ENCODE measurements around the gene RBM47. TPM values are rescaled to one million over a fixed set of nuclear protein-coding genes. Genes with fewer than 3 reads are reported as not detected.
"Not testable (repeated sequence)": the region's sequence is repeated elsewhere in the genome, so short reads cannot be mapped to it uniquely, and the experiment has no call there.

The RBM47 gene
- total RNA-seq, 1 experiment from 2014 or later = 54.3 TPM

DNA sequence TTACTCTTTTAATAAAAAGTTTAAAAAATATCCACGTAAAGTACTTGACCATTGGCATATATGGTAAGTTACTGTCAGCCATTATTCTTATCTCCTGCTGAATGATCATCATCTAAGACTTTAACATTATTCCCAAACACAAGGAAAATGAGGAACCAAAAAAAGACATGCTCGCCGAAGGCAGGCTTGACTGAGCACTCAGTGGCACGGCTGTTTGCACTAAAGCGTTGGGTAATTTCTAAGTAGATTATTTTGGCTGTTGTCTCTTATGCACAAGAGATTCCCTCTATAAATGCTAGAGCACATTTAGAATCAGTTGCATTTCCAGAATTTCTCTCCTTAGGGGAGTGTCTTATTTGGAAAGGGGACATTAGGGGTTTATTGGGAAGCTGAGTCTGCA, 211.7 kb downstream of the RBM47 start:
- in situ Hi-C loops (cut with HindIII; ENCODE audit: low pct_unique_long_range_greater_than_20kb, low sequenced_read_pairs) = no loop called here

DNA sequence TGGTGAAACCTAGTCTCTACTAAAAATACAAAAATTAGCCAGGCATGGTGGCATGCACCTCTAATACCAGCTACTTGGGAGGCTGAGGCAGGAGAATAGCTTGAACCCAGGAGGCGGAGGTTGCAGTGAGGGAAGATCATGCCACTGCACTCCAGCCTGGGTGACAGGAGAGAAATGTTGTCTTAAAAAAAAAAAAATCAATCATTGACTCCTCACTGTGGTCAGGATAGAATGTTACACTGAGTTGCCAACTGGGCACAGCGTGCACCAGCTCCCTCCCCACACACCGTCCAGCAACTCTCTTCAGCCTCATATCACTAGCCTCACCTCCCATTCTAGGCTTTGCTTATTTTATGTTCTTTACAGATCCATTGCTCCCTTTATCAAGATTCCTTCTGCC, 215.0 kb downstream of the RBM47 start:
- no peak for DNase-seq (ENCODE audit: low read depth)
- in situ Hi-C loops (cut with HindIII; ENCODE audit: low pct_unique_long_range_greater_than_20kb, low sequenced_read_pairs) = no loop called here

More for the DNA sequence above, 211.7 kb downstream of the RBM47 start:
- DNase-seq (ENCODE audit: low read depth) = no peak

DNA sequence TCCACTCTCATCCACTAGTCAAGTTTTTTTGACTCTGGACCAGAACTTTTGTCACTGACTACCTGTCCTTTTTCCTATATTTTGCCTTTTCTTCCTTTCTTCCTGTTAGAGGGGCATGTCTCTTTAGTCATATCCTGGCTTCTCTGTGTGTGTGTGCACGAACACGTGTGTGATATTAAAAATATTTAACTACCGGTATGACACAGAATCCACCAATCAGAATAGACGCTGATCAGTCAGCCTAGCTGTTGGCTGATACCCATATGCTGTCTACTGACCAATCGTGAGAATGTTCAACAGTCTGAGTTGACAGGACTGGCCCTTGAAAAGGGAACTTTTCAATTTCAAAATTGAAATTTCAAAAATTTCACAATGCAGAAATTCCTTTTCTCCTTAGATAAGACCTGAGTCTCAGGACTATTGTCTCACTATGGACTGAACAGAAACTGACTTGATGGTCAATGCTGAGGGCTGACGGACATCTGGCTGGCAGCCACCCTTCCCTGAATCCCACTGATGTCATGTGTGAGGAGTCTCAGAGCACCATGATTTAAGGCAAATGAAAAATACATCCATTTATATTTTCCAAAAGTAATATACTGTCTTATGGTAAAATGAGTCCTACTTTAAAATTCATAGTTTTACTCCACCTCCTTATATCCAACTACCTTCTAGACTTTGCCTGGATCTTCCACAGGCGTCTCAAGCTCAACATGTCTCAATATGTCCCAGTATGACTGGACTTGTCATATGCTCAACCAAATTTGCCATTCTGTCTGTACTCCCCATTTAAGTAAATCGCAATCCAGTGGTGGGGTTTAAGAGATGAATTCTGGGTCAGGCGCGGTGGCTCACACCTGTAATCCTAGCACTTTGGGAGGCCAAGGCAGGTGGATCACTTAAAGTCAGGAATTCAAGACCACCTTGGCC, 216.5 kb downstream of the RBM47 start:
- in situ Hi-C loops (cut with HindIII; ENCODE audit: low pct_unique_long_range_greater_than_20kb, low sequenced_read_pairs) = no loop called here
- no peak for DNase-seq (ENCODE audit: low read depth)

DNA sequence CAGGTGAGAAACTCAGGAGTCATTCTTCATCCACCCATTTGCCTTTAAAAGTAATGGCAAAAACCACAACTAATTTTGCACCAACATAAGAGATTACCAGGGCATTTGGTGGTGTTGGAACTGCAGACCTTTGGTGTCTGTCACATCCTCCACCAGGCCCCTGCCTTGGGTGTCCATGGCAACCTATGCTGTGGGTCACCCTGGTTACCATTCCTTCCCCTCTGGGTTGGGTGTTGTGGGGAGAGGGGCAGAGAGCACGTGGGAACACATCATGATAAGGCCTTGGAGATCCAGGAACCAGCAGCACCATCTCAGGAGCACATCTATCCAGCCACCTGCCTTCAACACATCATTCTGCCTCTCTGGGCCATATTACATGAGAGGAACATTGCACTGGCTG, 217.3 kb downstream of the RBM47 start:
- in situ Hi-C loops (cut with HindIII; ENCODE audit: low pct_unique_long_range_greater_than_20kb, low sequenced_read_pairs) = no loop called here
- no peak for DNase-seq (ENCODE audit: low read depth)

DNA sequence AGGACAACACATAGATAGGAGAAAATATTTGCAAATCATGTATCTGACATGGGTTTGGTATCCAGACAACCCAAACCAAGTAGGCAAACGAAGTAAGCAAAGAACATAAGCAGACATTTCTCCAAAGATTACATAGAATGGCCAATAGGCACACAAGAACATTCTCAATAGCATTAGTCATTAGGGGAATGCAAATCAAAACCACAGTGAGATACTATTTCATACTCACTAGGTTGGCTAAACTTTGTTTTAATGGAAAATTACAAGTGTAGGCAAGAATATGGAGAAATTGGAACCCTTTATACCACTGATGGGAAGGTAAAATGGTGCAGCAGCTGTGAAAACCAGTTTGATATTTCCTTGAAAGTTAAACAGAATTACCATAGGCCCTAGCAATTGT, 219.8 kb downstream of the RBM47 start:
- in situ Hi-C loops (cut with HindIII; ENCODE audit: low pct_unique_long_range_greater_than_20kb, low sequenced_read_pairs) = no loop called here
- DNase-seq (ENCODE audit: low read depth) = no peak

DNA sequence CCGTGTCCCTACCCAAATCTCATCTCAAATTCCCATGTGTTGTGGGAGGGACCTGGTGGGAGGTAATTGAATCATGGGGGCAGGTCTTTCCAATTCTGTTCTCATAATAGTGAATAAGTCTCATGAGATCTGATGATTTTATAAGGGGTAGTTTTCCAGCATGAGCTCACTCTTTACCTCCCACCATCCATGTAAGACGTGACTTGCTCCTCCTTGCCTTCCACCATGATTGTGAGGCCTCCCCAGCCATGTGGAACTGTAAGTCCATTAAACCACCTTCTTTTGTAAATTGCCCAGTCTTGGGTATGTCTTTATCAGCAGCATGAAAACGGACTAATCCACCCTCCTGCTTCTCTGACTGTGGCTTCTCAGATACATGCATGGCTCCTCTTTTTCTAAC, 222.2 kb downstream of the RBM47 start:
- in situ Hi-C loops (cut with HindIII; ENCODE audit: low pct_unique_long_range_greater_than_20kb, low sequenced_read_pairs); DNase-seq (ENCODE audit: low read depth): not testable (repeated sequence)

DNA sequence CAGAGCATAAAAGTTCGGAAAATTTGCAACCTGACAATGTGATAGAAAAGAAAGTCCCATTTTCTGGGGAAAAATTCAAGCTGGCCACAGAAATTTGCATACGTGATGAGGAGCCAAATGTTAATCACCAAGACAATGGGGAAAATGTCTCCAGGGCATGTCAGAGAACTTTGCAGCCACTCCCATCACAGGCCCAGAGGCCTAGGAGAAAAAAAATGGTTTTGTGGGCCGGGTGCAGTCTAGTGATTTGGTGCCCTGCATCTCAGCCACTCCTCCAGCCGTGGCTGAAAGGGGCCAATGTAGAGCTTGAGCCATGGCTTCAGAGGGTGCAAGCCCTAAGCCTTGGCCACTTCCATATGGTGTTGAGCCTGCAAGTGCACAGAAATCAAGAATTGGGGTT, 223.3 kb downstream of the RBM47 start:
- DNase-seq (ENCODE audit: low read depth) = no peak
- in situ Hi-C loops (cut with HindIII; ENCODE audit: low pct_unique_long_range_greater_than_20kb, low sequenced_read_pairs) = no loop called here

DNA sequence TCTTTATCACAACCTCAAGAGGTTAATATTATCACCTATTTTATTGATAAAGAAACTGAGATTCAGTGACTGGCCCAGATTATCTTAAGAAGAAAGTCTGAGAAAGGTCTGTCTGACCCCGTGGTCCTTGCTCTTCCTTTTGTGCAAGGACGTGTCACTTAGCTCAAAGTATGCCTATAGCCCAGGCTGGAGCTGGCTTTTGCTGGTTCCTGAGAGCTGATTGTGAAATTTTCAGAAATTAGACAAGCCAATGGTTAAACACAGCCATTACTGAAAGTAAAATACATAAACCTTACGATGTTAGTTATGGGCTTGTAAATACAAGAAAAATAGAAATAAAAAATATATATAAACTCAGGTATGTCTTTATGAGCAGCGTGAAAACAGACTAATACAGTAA, 224.5 kb downstream of the RBM47 start:
- DNase-seq (ENCODE audit: low read depth) = no peak
- in situ Hi-C loops (cut with HindIII; ENCODE audit: low pct_unique_long_range_greater_than_20kb, low sequenced_read_pairs) = no loop called here

DNA sequence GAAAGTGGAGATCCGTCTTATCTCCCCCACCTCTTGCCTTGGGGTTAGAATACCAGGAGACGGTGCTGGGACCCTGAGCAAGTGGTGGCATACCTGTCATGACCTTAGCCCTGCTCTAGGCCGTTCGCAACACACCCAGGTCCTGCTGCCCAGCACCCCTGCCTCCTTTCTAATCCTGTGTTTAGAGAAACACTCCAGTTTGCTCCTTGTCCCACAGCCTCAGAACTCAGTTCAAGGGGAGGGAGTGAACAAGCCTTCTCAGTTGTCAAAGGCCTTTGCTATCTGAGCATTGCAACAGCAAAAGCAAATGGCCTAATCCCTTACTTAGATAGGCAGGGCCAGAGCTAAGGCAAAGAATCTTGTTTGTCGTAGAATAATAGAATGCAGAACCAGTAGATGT, 226.6 kb downstream of the RBM47 start:
- no peak for DNase-seq (ENCODE audit: low read depth)
- in situ Hi-C loops (cut with HindIII; ENCODE audit: low pct_unique_long_range_greater_than_20kb, low sequenced_read_pairs) = no loop called here

DNA sequence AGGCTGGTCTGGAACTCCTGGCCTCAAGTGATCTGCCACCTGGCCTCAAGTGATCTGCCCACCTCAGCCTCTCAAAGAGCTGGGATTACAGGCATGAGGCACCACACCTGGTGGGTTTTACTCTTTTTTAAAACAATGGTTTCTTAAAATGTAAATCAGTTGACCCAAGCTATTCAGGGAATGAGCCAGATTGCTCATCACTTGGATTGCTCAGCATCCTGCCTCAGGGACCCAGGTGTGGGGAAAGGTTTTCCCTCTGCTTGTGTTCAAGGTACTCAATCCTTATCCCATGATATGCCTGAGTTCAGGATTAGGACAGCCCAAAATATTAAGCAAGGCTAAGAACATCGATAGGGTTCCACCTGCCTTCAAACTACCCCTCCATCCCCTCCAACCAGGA, 227.1 kb downstream of the RBM47 start:
- DNase-seq (ENCODE audit: low read depth) = no peak
- in situ Hi-C loops (cut with HindIII; ENCODE audit: low pct_unique_long_range_greater_than_20kb, low sequenced_read_pairs) = no loop called here

DNA sequence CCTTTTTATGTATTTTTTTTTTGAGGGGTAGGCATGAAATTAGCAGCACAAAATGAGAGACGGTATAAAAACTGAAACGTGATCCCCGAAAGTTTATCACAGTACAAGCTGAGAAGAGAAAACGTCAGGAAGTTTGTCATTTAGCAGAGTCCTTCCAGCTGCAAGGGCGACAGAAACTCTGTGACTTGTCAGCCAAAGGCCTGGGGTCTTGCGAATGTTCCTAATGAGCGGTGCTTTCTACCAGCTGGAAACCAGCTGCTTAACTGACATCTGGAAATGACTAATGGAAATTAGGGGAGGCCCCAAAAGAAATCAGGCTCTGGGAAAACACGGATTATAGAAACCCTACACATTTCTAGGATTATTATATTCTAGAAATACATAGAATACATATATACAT, 228.0 kb downstream of the RBM47 start:
- in situ Hi-C loops (cut with HindIII; ENCODE audit: low pct_unique_long_range_greater_than_20kb, low sequenced_read_pairs) = no loop called here

DNA sequence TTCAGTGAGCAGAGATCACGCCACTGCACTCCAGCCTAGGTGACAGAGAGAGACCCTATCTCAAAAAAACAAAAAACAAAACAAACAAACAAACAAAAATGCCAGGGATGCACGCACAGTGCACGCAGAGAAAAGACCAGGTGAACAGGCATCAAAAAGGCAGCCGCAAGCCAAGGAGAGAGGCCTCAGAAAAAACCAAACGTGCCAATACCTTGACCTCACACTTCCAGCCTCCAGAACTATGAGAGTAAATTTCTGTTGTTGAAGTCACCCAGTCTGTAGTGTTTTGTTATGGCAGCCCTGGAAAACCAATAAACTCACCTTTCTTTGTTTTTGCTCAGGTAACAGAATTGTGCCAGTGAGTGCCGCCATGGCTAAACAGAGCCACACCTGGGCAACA, 228.6 kb downstream of the RBM47 start:
- DNase-seq (ENCODE audit: low read depth) = no peak
- in situ Hi-C loops (cut with HindIII; ENCODE audit: low pct_unique_long_range_greater_than_20kb, low sequenced_read_pairs) = no loop called here

More for the DNA sequence above, 228.0 kb downstream of the RBM47 start:
- no peak for DNase-seq (ENCODE audit: low read depth)

DNA sequence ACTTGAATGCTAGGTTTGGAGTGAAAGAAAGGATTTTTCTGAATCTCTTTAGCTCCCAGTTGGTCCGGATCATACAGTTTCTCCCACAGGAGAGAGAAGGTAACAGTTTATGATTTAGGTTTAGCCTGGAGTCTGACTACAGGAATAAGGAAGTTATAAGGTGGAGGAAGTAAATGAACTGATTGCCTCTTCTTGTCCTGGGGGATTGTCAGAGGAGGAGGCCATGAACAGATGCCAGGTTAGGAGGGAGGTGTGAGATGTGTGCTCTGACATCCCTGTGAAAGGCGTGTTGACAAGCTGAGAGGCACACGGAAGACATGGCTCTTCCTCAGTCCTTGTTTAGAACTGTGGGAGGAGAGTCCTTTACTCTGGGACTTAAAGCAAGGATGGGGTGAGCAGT, 230.1 kb downstream of the RBM47 start:
- in situ Hi-C loops (cut with HindIII; ENCODE audit: low pct_unique_long_range_greater_than_20kb, low sequenced_read_pairs) = no loop called here
- DNase-seq (ENCODE audit: low read depth) = no peak

DNA sequence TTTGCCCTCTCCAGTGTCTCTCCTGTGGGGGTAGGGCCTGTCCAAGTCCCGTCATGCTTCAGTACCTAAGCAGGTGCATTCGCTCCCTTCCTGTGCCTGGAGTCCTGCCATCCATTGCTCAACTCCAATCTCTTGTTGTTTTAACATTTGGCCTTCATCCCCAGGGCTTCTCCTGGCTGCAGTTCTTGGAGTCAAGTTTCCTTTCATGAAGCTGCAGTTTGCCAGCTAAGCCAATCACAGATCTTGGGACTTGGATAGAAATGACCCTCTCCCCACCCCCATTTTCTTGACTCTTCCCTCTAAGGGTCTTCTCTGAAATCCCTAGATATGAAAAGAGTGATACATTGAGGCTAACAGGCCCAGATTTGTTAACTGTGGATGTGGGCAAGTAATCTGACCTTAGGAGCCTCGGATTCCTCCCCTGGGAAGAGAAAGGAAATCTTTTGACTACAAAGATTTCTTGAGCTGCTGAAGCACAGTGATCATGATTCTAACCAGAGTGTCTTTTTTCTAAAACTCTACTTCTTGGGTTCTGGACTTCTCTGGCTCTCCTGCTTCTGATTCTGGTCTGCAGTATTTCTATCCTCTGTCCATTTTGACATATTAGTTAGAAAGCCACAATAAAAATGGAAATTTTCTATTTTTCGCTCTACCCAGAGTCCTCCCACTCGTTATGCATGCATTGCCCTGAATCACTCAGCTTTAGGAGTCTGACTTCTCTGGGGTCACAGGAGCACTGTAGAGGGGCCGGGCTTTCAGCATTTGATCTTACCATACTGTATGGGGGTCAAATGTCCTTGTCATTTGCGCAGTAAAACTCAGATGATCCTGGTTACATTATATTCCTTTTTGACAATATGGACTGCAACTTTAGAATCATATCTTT, 233.5 kb downstream of the RBM47 start:
- peak; percentile 85 for DNase-seq (ENCODE audit: low read depth)

DNA sequence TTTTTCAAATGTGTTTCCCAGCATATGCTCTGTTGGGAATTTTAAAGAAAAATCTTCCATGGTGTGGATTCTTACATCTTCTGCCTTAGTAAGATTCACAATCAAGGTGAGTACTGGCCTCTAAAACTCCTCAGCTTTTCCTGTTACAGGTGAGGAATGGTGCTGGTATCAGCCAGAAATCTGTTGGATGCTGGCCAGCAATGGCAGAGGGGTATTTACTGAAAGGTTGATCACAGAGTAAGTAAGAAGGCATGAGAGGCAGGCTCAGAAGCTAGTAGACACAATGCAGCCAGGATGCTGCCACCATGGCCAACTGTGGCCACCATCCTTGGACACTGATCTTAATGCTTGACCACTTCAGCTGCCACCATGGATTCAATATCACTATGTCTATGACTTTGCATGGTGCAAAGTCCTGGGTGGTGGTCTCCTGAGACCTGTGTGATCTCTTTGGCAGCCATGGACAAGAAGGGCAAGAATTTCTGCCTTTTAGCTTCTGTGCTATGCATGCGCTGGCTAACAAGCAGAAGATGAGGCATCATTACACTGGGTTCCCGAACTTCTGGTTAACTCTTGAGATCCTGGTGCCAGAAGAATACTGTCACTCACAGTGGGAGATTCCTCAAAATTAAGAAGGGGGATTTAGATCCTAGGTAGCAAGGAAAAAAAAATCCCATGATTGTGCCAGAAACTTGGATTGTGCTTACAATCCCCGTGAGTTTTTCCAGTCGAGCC, 234.3 kb downstream of the RBM47 start:
- in situ Hi-C loops (cut with HindIII; ENCODE audit: low pct_unique_long_range_greater_than_20kb, low sequenced_read_pairs) = no loop called here

More for the DNA sequence above, 233.5 kb downstream of the RBM47 start:
- in situ Hi-C loops (cut with HindIII; ENCODE audit: low pct_unique_long_range_greater_than_20kb, low sequenced_read_pairs) = no loop called here

DNA sequence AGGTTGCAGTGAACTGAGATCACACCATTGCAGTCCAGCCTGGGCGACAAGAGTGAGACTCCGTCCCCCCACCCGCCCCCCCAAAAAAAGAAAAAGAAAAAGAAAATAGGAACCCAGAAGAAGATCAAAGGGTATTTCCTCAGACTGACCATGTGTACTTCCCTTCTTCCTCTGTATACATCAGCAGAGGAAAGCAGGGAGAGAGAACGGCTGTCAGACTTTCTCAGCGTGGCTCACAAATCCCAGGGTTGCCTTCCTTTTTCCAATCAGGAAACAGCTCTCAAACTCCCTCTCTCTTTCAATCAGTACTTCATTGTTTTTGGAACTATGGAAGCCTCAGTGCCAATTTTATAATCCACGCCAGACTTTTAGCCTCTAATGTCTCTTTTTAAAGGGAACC, 235.4 kb downstream of the RBM47 start:
- no peak for DNase-seq (ENCODE audit: low read depth)
- in situ Hi-C loops (cut with HindIII; ENCODE audit: low pct_unique_long_range_greater_than_20kb, low sequenced_read_pairs) = no loop called here

More for the DNA sequence above, 234.3 kb downstream of the RBM47 start:
- no peak for DNase-seq (ENCODE audit: low read depth)

DNA sequence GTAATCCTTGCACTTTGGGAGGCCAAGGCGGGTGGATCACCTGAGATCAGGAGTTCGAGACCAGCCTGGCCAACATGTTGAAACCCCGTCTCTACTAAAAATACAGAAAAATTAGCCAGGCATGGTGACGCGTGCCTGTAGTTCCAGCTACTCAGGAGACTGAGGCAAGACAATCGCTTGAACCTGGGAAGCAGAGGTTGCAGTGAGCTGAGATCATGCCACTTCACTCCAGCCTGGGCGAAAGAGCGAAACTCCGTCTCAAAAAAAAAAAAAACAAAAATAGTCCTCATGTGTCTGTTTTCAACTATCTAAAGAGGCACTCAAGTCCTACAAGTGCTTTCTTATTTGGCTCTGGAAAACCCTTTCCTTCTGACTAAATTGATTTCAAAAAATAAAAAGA, 237.4 kb downstream of the RBM47 start:
- in situ Hi-C loops (cut with HindIII; ENCODE audit: low pct_unique_long_range_greater_than_20kb, low sequenced_read_pairs); DNase-seq (ENCODE audit: low read depth): not testable (repeated sequence)

DNA sequence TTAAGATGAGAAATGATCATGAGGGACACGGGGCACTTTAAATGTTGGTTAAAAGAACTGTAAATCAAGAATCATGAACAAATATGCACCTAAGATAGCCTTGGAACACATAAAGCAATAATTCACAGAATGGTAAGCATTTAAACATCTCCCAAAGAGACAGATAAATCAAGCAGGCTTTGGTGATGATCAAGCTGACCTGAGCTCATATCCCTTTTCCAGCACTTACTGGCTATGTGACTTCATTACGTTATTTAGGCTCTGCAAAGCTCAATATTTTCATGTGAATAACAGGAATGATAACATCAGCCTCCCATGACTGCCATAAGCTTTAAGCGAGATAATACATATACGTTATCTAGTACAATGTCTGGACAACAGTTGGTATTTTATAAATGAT, 239.7 kb downstream of the RBM47 start:
- no peak for DNase-seq (ENCODE audit: low read depth)
- in situ Hi-C loops (cut with HindIII; ENCODE audit: low pct_unique_long_range_greater_than_20kb, low sequenced_read_pairs) = no loop called here

All from Caki2 (cell line).